GM19193 (cell line): ENCODE results near the gene WASF1.

Experiments
- POLR2A ChIP-seq: IDR thresholded peaks from 4 replicates; pipeline ENCODE4 v1.6.1; 2011; ENCODE audit not compliant: insufficient read depth, insufficient read length; ENCODE audit errors: extremely low read depth

Gene WASF1

GRCh38 chr6:110179406-110180227 lies at the start of gene WASF1:
Gene WASF1 (minus strand): TSS chr6:110179670. CDS start chr6:110127601, 52,069 bp downstream.
- TF ChIP-seq POLR2A = peak; percentile 23

- TF ChIP-seq POLR2A = no peak
Observed at GRCh38 chr6:110226261-110226660, 46.8 kb upstream of the WASF1 start.

GRCh38 chr6:110221738-110222137 lies 42.3 kb upstream of the WASF1 start:
- no peak for TF ChIP-seq POLR2A

GRCh38 chr6:110217266-110217665 lies 37.8 kb upstream of the WASF1 start:
- no peak for TF ChIP-seq POLR2A

DNA sequence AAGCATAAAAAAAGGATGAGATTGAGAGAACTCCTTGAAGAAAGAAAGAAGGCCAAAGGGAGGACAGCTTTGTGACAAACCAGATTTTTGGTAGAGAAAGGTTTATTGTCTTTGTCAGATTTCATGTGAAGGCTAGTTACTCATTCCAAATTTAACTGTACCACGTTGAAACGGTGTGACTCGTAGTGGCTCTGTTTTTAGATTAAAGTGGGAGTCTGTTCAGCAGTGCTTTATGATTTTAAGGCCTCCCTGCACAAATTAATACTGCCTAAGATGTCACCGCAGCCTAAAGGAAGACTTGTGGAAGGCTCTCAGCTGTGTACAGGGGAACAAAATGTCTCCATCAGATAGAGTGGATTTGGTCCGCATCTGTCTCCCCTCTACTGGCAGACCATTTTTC lies 36.7 kb upstream of the WASF1 start:
- TF ChIP-seq POLR2A = no peak

DNA sequence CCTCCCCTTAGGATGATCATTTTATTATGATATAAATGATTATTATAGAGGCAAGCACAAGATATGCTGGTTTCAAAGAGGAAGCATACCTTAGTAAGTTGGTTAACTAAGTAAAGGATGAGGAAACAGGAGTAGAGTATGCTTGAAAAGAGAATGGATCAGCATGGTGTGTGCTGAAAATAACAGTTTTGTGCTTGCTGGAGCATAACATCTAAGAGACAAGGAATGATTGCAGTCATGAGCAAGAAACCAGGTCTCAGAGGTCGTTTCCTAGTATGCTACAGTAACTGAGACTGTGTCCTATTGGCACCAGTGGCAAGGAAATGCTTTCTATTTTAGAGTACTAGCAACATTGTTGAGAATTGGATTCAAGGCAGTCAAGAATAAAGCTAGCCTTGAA lies 34.9 kb upstream of the WASF1 start:
- no peak for TF ChIP-seq POLR2A

DNA sequence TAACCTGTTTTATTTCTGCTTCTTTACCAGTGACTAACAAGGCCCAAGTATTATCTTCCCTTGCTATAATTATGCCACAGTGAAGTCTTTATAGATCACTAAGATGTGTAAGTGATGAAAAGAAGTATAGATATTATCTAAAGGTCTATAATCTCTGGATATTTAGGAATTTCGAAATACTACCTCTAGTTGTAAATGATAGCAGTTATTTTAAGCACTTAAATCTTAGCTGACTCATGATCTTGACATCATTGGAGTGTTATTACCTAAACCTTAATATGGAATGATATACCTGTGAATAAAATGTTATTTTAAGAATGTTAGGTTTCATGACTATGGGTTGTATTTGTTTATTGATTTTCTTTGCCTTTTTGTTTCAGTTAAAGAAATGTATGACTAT lies 32.3 kb upstream of the WASF1 start:
- no peak for TF ChIP-seq POLR2A

- TF ChIP-seq POLR2A = no peak
Observed at GRCh38 chr6:110207652-110208051, 28.2 kb upstream of the WASF1 start.

DNA sequence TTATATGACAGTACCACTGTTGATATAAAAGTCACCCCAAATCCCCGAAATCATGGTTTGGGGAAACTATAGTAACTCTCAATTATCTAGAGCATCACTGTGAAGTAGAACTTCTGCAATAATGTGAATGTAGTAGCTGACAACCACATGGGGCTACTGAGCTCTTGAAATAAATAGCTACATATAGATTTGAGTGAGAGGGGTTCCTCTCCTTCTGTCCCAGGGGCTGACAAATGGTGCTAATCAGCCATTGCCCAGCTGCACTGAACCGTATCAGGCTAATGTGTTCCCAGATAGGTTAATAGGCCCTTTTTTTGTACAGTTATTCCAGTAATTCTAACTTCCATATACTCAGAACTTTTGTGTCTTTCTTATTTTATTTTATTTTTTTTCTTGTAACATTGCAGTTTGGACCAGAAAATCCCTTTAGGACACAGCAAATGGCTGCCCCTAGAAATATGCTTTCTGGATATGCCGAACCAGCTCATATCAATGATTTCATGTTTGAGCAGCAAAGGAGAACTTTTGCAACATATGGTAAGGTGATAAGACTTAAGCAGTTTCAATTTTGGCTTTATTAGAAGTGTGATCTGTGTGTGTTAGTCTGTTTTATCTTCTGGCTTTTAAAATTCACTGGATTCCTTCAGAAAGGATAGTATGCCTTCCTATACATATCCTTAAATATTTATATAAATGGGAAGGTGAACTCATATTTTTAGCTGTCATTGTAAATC lies 21.8 kb upstream of the WASF1 start:
- TF ChIP-seq POLR2A = no peak

DNA sequence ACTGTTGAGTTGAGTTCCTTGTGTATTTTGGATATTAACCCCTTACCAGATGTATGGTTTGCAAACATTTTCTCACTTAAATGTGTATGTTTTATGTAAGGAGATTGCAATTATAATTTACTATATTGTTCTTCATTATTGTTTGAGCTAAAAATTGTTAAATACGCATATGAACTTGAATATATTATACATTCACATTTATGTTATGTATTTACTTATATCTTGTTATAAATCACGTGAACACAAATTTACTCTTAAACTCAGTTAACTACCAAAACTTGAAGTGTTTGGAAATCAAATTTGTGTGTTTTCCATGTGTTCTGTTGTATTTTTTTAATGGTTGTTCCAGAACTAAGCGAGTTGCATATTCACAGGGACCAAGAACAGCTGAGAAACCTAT lies 19.1 kb upstream of the WASF1 start:
- no peak for TF ChIP-seq POLR2A

DNA sequence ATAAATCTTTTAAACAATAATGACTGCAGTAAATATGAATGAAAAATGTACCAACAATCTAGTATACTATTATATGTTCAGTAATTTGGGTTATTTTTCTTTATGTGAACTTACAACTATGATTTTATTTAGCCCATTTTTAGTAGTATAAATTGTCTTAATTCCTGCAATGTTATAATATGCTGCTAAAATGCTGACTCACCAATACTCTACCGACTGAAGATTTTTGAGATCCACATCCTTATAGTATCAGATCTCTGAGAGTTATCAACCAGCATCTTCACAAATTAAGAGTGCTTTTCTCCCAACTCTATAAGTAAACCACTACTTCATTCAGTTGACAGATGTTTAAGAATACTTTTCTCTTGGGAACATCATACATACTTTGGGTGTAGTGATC lies 17.4 kb upstream of the WASF1 start:
- TF ChIP-seq POLR2A = no peak

DNA sequence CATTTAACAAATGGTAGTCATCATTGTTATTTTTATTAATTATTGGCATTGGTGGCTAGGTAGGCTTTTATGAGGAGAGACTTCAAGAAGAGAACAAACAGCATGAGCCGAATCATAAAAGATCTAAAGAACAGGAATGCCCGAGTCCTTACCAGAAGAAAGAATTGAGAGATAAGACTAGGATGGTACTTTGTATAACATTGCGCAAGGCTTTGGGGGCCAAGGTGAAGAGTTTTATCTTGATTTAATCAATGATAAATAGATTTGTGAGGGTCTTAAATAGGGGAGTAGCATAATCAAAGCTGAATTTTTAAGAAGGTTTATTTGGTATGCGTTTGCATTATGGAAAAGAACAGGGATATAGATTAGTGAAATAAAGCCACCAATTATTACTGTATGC lies 16.2 kb upstream of the WASF1 start:
- no peak for TF ChIP-seq POLR2A

DNA sequence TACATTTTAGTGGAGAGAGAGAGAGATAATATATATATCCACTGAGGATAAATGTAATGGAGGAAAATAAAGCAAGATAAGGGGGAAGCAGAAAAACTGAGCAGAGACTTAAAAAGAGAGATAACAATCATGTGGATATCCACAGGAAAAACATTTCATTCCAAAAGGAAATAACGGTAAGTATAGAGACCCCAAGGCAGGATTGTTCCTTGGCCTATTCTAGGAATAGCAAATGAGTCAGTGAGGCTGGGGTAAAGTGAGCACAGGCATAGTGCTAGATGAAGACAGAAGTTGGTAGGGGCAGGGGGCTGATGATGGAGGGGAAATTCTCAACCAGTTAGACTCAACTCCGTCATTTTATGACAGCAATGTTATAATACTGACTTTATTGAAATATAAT lies 12.0 kb upstream of the WASF1 start:
- no peak for TF ChIP-seq POLR2A

DNA sequence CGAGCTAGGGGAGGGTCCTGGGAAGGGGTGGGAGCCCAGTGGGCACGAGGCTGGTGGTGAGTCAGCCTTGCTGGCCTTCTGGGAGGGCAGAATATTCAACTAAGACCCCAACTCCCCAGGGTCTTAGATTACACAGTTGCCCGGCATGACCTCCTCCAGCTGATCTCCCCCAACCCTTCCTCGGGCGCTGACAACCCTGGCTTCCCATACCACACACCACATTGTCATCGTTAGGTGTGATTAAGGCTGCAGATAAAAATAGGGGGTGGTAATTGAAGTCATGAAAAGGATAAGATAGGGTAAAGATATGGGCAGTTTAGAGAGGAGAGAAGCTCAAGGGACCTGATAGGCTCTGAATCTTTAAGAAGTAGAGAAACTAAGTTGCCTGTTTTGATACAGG lies 11.3 kb upstream of the WASF1 start:
- TF ChIP-seq POLR2A = no peak

GRCh38 chr6:110188791-110189190 lies 9.3 kb upstream of the WASF1 start:
- TF ChIP-seq POLR2A = no peak

DNA sequence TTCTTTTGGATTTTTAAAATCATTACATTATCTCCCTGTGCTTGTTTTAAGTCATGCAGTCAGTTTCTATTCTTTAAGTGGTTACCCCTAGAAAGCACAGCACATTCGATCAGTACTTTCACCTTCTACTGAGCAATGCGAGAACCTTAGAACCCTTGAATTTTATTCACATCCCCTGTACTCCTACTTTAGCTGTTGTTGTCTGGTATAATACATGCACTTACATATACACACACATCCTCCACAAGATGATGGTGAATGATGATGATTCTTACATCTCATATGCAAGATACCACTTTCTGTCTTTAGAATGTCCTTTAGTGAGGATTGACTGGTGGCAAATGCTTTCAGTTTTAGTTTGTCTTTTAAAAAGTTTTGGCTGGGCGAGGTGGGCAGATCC lies 6.4 kb upstream of the WASF1 start:
- no peak for TF ChIP-seq POLR2A
